Measurements from ENCODE around the gene FANCC. TPM values are rescaled to one million over a fixed set of nuclear protein-coding genes. Genes with fewer than 3 reads are reported as not detected.

FANCC gene
- total and polyA plus RNA-seq, 5 donors from 2014 or later: 2.8 to 7.5 (median 5.4) TPM

- no peak for DNase-seq
- H3K36me3 ChIP-seq (ENCODE audit: control insufficient read depth, insufficient read depth, low read length): no peaks in the 10 kb centered on the region
- peaks cover 0 to 24% (median 21%) of the 10 kb centered on the region in 4 donors for H3K4me1 Mint-ChIP-seq
- H3K9me3 Mint-ChIP-seq: no peaks in the 10 kb centered on the region
- no peak overlapping the region for H3K27ac ChIP-seq (ENCODE audit: insufficient read depth, low read length, poor library complexity, severe bottlenecking)
- H3K36me3 Mint-ChIP-seq: no peaks in the 10 kb centered on the region
- H3K9me3 ChIP-seq (ENCODE audit: control insufficient read depth in 2 of 2, low read length in 2 of 2): no peaks in the 10 kb centered on the region
- H3K4me3 ChIP-seq (ENCODE audit: low read depth, low read length): no peak overlapping the region
- no peak overlapping the region for H3K4me3 Mint-ChIP-seq
- no peak for ATAC-seq (ENCODE audit: low read depth in 2 of 2)
- H3K27me3 Mint-ChIP-seq: no peaks in the 10 kb centered on the region
- no peaks in the 10 kb centered on the region for H3K27me3 ChIP-seq (ENCODE audit: control insufficient read depth, insufficient read depth, low read length)
- no peak overlapping the region for H3K27ac Mint-ChIP-seq
- peaks cover 8% of the 10 kb centered on the region for H3K4me1 ChIP-seq (ENCODE audit: control insufficient read depth, insufficient read depth, low read length, poor library complexity, severe bottlenecking)
These were observed 5.5 kb downstream of the FANCC start for GRCh38 chr9:95311961-95312360.

- Histone ChIP-seq H3K4me3 (ENCODE audit: low read depth, low read length) (no peak overlapping the region), H3K36me3 (ENCODE audit: control insufficient read depth, insufficient read depth, low read length) (no peaks in the 10 kb centered on the region), H3K27me3 (ENCODE audit: control insufficient read depth, insufficient read depth, low read length) (no peaks in the 10 kb centered on the region), H3K27ac (ENCODE audit: insufficient read depth, low read length, poor library complexity, severe bottlenecking) (no peak overlapping the region), H3K9me3 (ENCODE audit: control insufficient read depth in 2 of 2, low read length in 2 of 2) (no peaks in the 10 kb centered on the region), H3K4me1 (ENCODE audit: control insufficient read depth, insufficient read depth, low read length, poor library complexity, severe bottlenecking) (peaks cover 3% of the 10 kb centered on the region)
- H3K27ac Mint-ChIP-seq: no peak overlapping the region
- DNase-seq (no peak), ATAC-seq (ENCODE audit: low read depth in 2 of 2) (no peak)
- H3K36me3 Mint-ChIP-seq: peaks cover 4% of the 10 kb centered on the region
- H3K27me3 Mint-ChIP-seq: no peaks in the 10 kb centered on the region
- H3K4me1 Mint-ChIP-seq: peaks cover 20 to 29% (median 28%) of the 10 kb centered on the region in 4 donors
- no peaks in the 10 kb centered on the region for H3K9me3 Mint-ChIP-seq
- H3K4me3 Mint-ChIP-seq: no peak overlapping the region
These were observed 10.0 kb downstream of the FANCC start for GRCh38 chr9:95307538-95307937.

DNA sequence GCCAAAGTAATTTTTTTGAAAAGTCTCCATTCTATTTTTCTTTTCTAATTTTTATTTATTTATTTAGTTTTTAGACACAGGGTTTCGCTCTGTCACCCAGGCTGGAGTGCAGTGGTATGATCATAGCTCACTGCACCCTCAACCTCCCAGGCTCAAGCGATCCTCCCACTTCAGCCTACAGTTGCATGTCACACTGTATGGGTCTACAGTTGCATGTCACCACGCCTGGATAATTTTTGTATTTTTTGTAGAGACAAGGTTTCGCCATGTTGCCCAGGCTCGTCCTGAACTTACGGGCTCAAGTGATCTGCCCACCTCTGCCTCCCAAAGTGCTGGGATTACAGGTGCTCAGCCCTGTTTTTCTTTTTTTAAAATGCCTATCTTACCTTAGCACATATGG is 10.7 kb downstream of the FANCC start:
- no peak overlapping the region for H3K4me3 ChIP-seq (ENCODE audit: low read depth, low read length)
- Mint-ChIP-seq H3K27ac (no peak overlapping the region), H3K36me3 (peaks cover 4% of the 10 kb centered on the region), H3K9me3 (no peaks in the 10 kb centered on the region), H3K4me3 (no peak overlapping the region), H3K27me3 (no peaks in the 10 kb centered on the region), H3K4me1 (peaks cover 23 to 31% (median 27%) of the 10 kb centered on the region in 4 donors)
- no peaks in the 10 kb centered on the region for H3K36me3 ChIP-seq (ENCODE audit: control insufficient read depth, insufficient read depth, low read length)
- DNase-seq (no peak), ATAC-seq (ENCODE audit: low read depth in 2 of 2) (no peak)
- H3K4me1 ChIP-seq (ENCODE audit: control insufficient read depth, insufficient read depth, low read length, poor library complexity, severe bottlenecking): peaks cover 5% of the 10 kb centered on the region
- no peak overlapping the region for H3K27ac ChIP-seq (ENCODE audit: insufficient read depth, low read length, poor library complexity, severe bottlenecking)
- H3K27me3 ChIP-seq (ENCODE audit: control insufficient read depth, insufficient read depth, low read length): no peaks in the 10 kb centered on the region
- no peaks in the 10 kb centered on the region for H3K9me3 ChIP-seq (ENCODE audit: control insufficient read depth in 2 of 2, low read length in 2 of 2)

GRCh38 chr9:95305770-95306492 is 11.6 kb downstream of the FANCC start:
- Histone ChIP-seq H3K4me3 (ENCODE audit: low read depth, low read length) (no peak overlapping the region), H3K4me1 (ENCODE audit: control insufficient read depth, insufficient read depth, low read length, poor library complexity, severe bottlenecking) (peaks cover 5% of the 10 kb centered on the region), H3K36me3 (ENCODE audit: control insufficient read depth, insufficient read depth, low read length) (no peaks in the 10 kb centered on the region), H3K9me3 (ENCODE audit: control insufficient read depth in 2 of 2, low read length in 2 of 2) (no peaks in the 10 kb centered on the region), H3K27me3 (ENCODE audit: control insufficient read depth, insufficient read depth, low read length) (no peaks in the 10 kb centered on the region), H3K27ac (ENCODE audit: insufficient read depth, low read length, poor library complexity, severe bottlenecking) (no peak overlapping the region)
- peaks cover 4% of the 10 kb centered on the region for H3K36me3 Mint-ChIP-seq
- H3K9me3 Mint-ChIP-seq: no peaks in the 10 kb centered on the region
- no peak for DNase-seq
- no peaks in the 10 kb centered on the region for H3K27me3 Mint-ChIP-seq
- peaks cover 23 to 33% (median 30%) of the 10 kb centered on the region in 4 donors for H3K4me1 Mint-ChIP-seq
- peak overlapping the region in 2 of 3 donors; percentile 15 to 48 for H3K27ac Mint-ChIP-seq
- no peak for ATAC-seq (ENCODE audit: low read depth in 2 of 2)
- H3K4me3 Mint-ChIP-seq: no peak overlapping the region

- ATAC-seq (ENCODE audit: low read depth in 2 of 2): peak; percentile 71 to 82
- Mint-ChIP-seq H3K27me3 (no peaks in the 10 kb centered on the region), H3K36me3 (peaks cover 4% of the 10 kb centered on the region), H3K4me1 (peaks cover 23 to 43% (median 36%) of the 10 kb centered on the region in 4 donors), H3K27ac (peak overlapping the region in 2 of 3 donors; percentile 27 to 65), H3K4me3 (peak overlapping the region in 2 of 4 donors; percentile 44 to 62), H3K9me3 (no peaks in the 10 kb centered on the region)
- Histone ChIP-seq H3K9me3 (ENCODE audit: control insufficient read depth in 2 of 2, low read length in 2 of 2) (no peaks in the 10 kb centered on the region), H3K36me3 (ENCODE audit: control insufficient read depth, insufficient read depth, low read length) (no peaks in the 10 kb centered on the region), H3K27me3 (ENCODE audit: control insufficient read depth, insufficient read depth, low read length) (no peaks in the 10 kb centered on the region), H3K4me3 (ENCODE audit: low read depth, low read length) (no peak overlapping the region), H3K4me1 (ENCODE audit: control insufficient read depth, insufficient read depth, low read length, poor library complexity, severe bottlenecking) (peaks cover 5% of the 10 kb centered on the region), H3K27ac (ENCODE audit: insufficient read depth, low read length, poor library complexity, severe bottlenecking) (no peak overlapping the region)
- DNase-seq: peak in 1 of 3 donors; percentile 47
These were observed 15.0 kb downstream of the FANCC start for GRCh38 chr9:95302479-95302878.

GRCh38 chr9:95297760-95298159 is 19.7 kb downstream of the FANCC start:
- ATAC-seq (ENCODE audit: low read depth in 2 of 2): no peak
- no peaks in the 10 kb centered on the region for H3K9me3 ChIP-seq (ENCODE audit: control insufficient read depth in 2 of 2, low read length in 2 of 2)

DNA sequence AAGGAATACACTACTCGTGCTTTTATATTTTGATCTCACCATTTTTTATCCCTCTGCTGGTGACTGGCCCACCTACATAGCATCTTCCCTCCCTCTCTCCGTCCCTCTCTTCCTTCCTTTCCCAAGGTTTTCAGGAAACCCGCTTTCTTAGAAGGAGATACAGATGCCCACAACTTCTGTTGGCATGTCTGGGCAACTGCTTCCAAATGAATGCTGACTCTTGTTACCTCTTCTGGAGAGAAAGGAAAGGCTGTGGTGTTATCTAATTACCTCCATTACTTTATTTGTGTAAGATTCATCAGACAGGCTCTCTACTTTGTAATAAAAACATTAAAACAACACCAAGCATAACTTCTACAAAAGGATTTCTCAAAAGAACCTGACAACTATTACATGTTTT is 20.2 kb downstream of the FANCC start:
- Mint-ChIP-seq H3K27ac (no peak overlapping the region), H3K36me3 (peaks cover 4% of the 10 kb centered on the region), H3K4me1 (peaks cover under 1 to 26% (median 18%) of the 10 kb centered on the region in 4 donors), H3K27me3 (no peaks in the 10 kb centered on the region), H3K4me3 (no peak overlapping the region), H3K9me3 (peaks cover 0 to 1% (median 0%) of the 10 kb centered on the region in 7 donors)
- H3K9me3 ChIP-seq (ENCODE audit: control insufficient read depth in 2 of 2, low read length in 2 of 2): no peaks in the 10 kb centered on the region
- no peaks in the 10 kb centered on the region for H3K36me3 ChIP-seq (ENCODE audit: control insufficient read depth, insufficient read depth, low read length)
- H3K4me1 ChIP-seq (ENCODE audit: control insufficient read depth, insufficient read depth, low read length, poor library complexity, severe bottlenecking): no peaks in the 10 kb centered on the region
- H3K4me3 ChIP-seq (ENCODE audit: low read depth, low read length): no peak overlapping the region
- no peaks in the 10 kb centered on the region for H3K27me3 ChIP-seq (ENCODE audit: control insufficient read depth, insufficient read depth, low read length)
- H3K27ac ChIP-seq (ENCODE audit: insufficient read depth, low read length, poor library complexity, severe bottlenecking): no peak overlapping the region
- ATAC-seq (ENCODE audit: low read depth in 2 of 2) (no peak), DNase-seq (no peak)

More at GRCh38 chr9:95297760-95298159, 19.7 kb downstream of the FANCC start:
- Mint-ChIP-seq H3K36me3 (peaks cover 4% of the 10 kb centered on the region), H3K27me3 (no peaks in the 10 kb centered on the region), H3K9me3 (peaks cover 0 to 1% (median 0%) of the 10 kb centered on the region in 7 donors), H3K4me3 (no peak overlapping the region), H3K4me1 (peaks cover 5 to 31% (median 22%) of the 10 kb centered on the region in 4 donors), H3K27ac (peak overlapping the region in 1 of 3 donors; percentile 37)
- H3K4me3 ChIP-seq (ENCODE audit: low read depth, low read length): no peak overlapping the region
- peaks cover 2% of the 10 kb centered on the region for H3K4me1 ChIP-seq (ENCODE audit: control insufficient read depth, insufficient read depth, low read length, poor library complexity, severe bottlenecking)
- DNase-seq: no peak
- H3K27ac ChIP-seq (ENCODE audit: insufficient read depth, low read length, poor library complexity, severe bottlenecking): no peak overlapping the region
- H3K27me3 ChIP-seq (ENCODE audit: control insufficient read depth, insufficient read depth, low read length): no peaks in the 10 kb centered on the region
- no peaks in the 10 kb centered on the region for H3K36me3 ChIP-seq (ENCODE audit: control insufficient read depth, insufficient read depth, low read length)

DNA sequence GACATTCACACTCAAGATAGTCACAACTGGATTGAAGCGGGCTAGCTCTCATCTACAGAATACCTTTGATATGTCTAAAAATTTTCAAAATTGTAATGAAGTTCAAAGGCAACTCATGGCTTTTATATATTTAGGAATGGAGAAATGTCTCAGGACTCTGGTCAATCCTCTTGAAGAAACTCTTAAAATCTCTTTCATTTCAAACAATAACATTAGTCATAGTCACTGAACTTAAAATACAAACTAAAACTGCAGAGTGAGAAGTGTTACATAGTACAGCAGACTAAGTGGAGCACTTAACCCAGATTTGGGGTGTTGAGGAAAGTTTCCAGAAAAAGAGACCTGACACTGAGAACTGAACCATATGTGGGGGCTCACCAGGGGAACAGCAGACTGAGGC is 20.7 kb downstream of the FANCC start:
- ATAC-seq (ENCODE audit: low read depth in 2 of 2): no peak
- Mint-ChIP-seq H3K4me3 (no peak overlapping the region), H3K4me1 (peaks cover 0 to 26% (median 18%) of the 10 kb centered on the region in 4 donors), H3K27me3 (no peaks in the 10 kb centered on the region), H3K9me3 (peaks cover 0 to 3% (median 0%) of the 10 kb centered on the region in 7 donors), H3K27ac (no peak overlapping the region), H3K36me3 (peaks cover 7% of the 10 kb centered on the region)
- no peaks in the 10 kb centered on the region for H3K27me3 ChIP-seq (ENCODE audit: control insufficient read depth, insufficient read depth, low read length)
- no peaks in the 10 kb centered on the region for H3K4me1 ChIP-seq (ENCODE audit: control insufficient read depth, insufficient read depth, low read length, poor library complexity, severe bottlenecking)
- no peaks in the 10 kb centered on the region for H3K36me3 ChIP-seq (ENCODE audit: control insufficient read depth, insufficient read depth, low read length)
- no peak overlapping the region for H3K4me3 ChIP-seq (ENCODE audit: low read depth, low read length)
- H3K27ac ChIP-seq (ENCODE audit: insufficient read depth, low read length, poor library complexity, severe bottlenecking): no peak overlapping the region
- DNase-seq: no peak
- H3K9me3 ChIP-seq (ENCODE audit: control insufficient read depth in 2 of 2, low read length in 2 of 2): no peaks in the 10 kb centered on the region

Measured in CD4-positive, CD25-positive, alpha-beta regulatory T cell (primary cell).